Measurements from ENCODE around the gene TPSB2. TPM values are rescaled to one million over a fixed set of nuclear protein-coding genes. Genes with fewer than 3 reads are reported as not detected.

Gene TPSB2
- total RNA-seq, 1 donor from 2014 or later, result not detected

DNA sequence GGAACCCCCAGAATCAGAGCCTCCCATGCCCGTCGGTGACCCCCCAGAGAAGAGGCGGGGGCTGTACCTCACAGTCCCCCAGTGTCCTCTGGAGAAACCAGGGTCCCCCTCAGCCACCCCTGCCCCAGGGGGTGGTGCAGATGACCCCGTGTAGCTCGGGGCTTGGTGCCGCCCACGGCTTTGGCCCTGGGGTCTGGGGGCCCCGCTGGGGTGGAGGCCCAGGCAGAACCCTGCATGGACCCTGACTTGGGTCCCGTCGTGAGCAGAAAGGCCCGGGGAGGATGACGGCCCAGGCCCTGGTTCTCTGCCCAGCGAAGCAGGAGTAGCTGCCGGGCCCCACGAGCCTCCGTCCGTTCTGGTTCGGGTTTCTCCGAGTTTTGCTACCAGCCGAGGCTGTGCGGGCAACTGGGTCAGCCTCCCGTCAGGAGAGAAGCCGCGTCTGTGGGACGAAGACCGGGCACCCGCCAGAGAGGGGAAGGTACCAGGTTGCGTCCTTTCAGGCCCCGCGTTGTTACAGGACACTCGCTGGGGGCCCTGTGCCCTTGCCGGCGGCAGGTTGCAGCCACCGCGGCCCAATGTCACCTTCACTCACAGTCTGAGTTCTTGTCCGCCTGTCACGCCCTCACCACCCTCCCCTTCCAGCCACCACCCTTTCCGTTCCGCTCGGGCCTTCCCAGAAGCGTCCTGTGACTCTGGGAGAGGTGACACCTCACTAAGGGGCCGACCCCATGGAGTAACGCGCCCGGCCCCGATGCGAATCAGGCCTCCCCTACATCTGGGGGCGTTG is 8.9 kb downstream of the TPSB2 start:
- no peak for DNase-seq (ENCODE audit: low read depth in 2 of 2)

DNA sequence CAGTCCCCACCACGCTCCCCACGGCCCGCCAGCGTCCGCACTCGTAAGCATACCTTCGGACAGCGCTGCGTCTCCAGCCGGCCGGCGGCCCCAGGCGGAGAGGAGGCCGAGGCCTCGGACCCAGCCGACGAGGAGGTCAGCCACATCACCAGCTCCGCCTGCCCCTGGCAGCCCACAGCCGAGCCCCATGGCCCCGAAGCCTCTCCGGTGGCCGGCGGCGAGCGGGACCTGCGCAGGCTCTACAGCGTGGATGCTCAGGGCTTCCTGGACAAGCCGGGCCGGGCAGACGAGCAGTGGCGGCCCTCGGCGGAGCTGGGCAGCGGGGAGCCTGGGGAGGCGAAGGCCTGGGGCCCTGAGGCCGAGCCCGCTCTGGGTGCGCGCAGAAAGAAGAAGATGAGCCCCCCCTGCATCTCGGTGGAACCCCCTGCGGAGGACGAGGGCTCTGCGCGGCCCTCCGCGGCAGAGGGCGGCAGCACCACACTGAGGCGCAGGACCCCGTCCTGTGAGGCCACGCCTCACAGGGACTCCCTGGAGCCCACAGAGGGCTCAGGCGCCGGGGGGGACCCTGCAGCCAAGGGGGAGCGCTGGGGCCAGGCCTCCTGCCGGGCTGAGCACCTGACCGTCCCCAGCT is 9.8 kb downstream of the TPSB2 start:
- DNase-seq (ENCODE audit: low read depth in 2 of 2), result no peak

DNA sequence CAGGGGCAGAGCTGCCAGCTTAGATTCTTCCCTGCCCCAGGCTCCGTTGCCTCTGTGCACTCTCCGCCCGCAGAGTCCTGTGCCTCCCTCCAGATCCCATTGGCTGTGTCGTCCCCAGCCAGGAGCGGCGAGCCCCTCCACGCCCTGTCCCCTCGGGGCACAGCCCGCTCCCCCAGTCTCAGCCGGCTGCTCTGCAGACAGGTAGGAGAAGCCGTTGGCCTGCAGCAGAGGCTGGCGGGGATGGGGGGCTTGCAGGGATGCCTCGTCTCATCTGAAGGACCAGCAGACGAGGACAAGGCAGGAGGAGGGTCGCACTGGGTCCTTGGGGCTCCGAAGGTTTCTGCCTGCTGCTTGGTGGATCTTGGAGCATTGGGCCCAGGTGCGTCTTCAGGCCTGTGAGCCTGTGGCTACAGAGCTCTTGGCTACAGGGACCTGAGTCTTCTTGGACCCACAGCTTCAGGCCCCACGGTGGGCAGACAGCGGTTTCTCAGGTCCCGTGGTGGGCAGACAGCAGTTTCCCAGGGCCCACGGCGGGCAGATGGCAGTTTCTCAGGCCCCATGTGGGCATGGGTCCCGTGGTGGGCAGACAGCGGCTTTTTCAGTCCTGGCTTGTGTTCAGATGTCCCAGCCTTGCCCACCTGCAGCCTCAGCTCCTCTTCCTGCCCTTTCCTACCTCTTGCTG is 10.9 kb downstream of the TPSB2 start:
- no peak for DNase-seq (ENCODE audit: low read depth in 2 of 2)

DNA sequence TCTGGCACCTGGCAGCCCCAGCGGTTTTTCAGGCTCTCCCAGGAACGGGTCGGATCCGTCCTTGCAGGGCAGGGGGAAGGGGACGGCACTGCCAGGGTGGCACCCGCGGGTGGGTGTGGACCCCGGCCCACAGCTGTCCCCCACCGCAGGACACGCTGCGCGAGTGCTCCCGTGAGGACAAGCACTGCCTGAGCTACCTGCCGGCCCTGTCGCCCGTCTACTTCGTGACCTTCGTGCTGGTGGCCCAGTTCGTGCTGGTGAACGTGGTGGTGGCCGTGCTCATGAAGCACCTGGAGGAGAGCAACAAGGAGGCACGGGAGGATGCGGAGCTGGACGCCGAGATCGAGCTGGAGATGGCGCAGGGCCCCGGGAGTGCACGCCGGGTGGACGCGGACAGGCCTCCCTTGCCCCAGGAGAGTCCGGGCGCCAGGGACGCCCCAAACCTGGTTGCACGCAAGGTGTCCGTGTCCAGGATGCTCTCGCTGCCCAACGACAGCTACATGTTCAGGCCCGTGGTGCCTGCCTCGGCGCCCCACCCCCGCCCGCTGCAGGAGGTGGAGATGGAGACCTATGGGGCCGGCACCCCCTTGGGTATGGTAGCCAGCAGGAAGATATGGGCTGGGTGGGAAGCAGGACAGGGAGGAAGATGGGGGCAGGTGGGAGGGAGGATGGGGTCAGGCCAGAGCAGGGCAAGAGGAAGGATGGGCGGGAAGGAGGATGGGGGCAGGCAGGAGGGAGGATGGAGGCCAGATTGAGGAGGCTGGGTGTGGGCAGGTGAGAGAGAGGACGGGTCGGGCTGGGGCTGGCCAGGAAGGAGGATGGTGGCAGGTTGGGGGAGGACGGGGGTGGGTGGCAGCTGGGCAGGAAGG is 11.7 kb downstream of the TPSB2 start:
- no peak for DNase-seq (ENCODE audit: low read depth in 2 of 2)

DNA sequence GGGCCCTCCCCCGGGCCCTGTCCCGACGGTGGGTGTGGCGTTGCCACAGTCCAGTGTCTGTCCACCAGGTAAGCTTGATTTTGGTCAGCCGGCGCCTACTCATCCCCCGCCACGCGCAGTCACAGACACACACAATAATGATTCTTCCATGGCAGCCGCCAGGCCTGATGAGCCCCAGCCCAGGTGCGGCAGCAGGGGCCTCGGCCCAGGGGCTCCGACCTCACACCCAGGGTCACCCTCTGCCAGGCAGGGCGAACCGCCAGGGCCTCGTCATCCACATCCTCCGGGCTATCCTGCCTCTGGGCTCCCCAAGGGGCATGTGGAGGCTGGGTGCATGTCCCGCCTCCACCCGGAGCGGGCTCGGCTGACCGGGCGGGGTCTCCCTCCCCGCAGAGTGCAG is 12.5 kb downstream of the TPSB2 start:
- no peak for DNase-seq (ENCODE audit: low read depth in 2 of 2)

DNA sequence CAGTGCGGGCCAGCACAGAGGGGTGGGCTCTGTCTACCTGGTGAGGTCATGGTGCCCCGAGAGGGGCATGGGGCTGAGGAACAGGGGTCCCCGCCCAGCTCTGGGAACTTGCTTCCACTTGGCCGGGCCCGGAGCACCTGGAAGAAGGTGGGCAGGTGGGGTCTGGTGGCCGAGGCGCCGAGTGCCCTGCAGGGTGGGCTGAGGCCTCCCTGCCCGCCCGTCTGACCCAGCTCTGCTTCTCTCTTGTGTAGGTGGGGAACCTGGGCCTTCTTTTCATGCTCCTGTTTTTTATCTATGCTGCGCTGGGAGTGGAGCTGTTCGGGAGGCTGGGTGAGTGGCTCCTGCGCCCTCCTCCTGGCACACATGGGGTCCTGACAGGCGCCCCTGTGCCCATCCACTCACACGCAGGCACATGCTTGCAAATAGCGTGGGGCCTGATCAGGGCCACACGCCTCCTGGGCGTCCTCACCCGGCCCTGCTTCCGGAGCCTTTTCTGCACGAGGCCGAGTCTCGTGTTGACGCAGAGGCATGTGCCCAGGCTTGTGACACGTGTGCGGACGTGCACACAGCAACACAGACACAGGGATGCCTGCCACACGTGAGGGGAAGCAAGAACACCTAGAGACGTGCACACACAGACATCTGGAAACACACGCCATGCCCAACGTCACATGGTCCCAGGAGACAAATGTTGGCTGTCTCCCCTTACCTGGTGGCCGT is 13.1 kb downstream of the TPSB2 start:
- DNase-seq (ENCODE audit: low read depth in 2 of 2), result no peak

DNA sequence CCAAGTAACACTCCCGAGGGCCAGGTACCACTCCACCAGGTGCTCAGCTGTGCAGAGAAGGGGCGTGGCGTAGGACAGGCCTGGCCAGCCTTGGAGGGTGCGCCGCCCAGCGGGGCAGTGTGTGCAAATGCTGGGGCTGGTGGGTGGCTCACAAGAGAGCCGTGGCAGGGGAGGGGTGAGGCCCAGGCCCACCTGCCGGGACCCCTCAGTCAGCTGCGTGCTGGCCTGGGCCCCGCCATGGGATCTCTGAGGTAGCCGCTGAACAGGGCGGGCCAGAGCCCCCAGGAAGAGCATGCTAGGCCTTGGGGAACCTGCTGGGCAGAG is 13.7 kb downstream of the TPSB2 start:
- no peak for DNase-seq (ENCODE audit: low read depth in 2 of 2)

DNA sequence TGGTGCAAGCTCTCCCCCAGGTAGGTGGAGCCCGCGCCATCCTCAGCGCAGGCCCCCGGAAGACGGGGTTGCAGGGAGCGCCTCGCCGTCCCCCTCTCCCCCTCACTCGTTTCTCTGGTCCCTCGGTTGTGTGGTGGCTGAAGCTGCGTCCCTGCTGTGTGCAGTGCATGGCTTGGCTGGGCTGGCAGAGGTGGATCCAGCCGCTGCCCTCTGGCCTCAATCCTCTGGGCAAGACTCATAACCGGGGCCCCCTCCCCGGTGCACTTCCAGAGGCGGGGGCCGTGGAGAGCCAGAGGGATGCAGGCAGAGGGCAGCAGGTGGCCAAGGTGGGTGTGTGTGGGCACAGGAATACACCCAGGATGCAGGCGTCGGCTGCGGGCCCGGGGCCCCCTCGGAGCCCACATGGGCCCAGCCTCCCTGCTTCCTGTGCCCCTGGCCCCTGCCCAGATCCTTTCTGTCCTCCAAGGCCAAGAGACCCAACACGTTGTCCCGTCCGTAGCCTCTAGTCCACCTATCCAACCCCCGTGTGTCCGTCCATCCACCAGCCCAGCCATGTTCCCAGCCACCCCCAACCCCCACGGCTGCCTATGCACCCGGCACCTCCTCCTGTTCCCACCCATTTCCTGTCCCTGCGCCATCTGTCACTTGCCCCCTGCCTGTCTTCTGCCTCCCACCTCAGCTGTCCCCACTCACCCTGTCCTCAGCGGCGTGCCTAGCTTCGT is 14.2 kb downstream of the TPSB2 start:
- DNase-seq (ENCODE audit: low read depth in 2 of 2), result no peak

DNA sequence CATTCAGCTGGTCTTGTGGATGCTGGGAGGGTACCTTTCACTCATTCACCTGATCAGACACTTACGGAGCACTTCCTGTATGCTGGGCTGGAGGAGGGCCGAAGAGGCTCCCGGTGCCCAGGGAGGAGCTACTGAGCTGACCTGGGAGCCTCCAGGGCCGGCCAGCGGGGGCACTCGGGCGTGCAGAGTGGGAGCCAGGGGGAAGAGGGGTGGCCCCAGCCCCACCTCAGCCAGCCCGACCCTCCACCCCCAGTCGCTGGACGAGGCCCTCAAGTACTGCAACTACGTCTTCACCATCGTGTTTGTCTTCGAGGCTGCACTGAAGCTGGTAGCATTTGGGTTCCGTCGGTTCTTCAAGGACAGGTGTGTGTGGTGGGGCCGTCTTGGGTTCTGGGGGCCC is 15.3 kb downstream of the TPSB2 start:
- DNase-seq (ENCODE audit: low read depth in 2 of 2), result no peak

DNA sequence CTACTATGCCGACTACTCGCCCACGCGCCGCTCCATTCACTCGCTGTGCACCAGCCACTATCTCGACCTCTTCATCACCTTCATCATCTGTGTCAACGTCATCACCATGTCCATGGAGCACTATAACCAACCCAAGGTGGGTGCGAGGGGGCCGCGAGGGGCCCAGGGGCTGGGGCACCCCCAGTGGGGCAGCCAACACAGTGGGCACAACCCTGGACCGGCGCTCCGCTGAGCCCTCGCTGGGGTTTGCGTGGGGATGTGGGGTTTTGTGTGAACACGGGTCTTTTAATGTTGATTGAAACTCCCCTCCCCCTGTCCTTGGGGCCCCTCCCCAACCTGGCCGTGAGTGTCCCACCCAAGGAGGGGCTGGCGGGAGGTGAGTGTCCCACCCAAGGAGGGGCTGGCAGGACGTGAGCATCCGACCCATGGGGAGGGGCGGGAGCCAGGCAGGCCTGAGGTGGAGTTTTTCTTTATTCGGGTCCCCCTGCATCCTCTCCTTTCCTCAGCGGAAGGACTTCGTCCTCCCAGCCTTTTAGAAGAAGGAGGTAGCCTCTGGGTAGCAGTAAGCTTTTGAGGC is 16.1 kb downstream of the TPSB2 start:
- DNase-seq (ENCODE audit: low read depth in 2 of 2), result no peak

DNA sequence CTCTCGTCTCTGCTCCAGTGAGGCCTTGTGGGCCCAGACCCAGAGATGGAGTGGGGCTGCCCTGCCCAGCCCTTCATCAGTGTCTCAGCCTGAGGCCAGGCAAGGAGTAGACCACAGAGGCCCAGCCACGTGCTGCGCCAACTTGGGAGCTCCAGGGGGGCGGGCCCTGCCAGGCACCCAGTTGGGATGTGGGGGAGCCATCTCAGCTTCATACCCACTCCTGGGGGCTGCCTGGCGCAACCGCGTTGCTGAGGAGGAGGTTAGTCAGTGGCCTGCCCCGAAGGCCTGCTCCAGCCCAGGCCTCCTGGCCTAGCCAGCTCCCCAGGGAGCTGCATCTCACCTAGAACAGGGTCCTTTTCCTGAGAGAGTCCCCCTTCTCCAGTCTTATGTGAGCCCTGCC is 16.8 kb downstream of the TPSB2 start:
- no peak for DNase-seq (ENCODE audit: low read depth in 2 of 2)

DNA sequence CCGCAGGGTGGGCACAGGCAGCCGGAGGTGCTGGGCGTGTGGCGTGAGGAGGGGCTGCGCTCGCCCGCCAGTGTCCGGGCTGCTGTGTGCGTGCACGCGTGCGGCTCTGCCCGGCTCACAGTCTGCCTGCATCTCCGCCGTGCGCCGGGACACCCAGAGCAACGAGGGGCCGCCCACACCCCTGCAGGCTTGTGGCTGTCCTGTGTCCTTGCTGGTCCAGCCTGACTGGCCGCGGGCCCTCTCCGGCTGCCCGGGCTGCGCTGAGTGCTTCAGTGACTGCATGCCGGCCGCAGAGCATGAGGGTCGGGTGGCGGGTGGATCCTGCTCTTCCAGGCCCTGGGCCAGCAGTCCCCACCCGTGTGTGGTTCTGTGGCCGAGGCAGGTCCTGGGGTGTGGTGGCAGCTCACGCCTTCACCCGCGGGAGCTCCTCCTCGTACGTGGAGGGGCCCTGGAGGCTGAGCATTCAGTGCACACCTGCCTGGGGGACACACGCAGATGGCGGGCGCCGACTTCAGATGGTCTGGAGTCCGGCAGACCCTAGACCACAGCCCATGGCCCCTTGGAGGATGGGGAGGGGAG is 17.3 kb downstream of the TPSB2 start:
- no peak for DNase-seq (ENCODE audit: low read depth in 2 of 2)

DNA sequence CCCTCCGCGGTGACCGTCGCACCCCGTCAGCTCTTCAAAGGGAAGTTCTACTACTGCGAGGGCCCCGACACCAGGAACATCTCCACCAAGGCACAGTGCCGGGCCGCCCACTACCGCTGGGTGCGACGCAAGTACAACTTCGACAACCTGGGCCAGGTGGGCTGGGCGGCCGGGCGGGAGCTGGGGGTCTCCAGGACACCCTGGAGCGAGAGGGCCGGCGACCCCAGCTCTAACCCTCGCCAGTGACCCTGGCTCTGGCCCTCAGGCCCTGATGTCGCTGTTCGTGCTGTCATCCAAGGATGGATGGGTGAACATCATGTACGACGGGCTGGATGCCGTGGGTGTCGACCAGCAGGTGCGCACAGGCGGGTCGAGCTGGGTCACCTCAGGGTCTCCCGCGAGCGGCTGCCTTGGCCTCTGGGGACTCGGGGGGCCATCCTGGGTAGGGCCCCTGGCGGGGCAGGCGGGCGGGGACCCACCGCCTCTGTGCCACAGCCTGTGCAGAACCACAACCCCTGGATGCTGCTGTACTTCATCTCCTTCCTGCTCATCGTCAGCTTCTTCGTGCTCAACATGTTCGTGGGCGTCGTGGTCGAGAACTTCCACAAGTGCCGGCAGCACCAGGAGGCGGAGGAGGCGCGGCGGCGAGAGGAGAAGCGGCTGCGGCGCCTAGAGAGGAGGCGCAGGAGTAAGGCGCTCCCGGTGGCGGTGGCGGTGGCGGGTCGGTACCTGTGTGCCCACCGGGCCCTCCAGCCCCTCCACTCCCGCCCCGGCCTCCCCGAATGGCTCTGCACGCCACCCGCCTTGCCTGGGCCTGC is 18.3 kb downstream of the TPSB2 start:
- DNase-seq (ENCODE audit: low read depth in 2 of 2), result no peak

DNA sequence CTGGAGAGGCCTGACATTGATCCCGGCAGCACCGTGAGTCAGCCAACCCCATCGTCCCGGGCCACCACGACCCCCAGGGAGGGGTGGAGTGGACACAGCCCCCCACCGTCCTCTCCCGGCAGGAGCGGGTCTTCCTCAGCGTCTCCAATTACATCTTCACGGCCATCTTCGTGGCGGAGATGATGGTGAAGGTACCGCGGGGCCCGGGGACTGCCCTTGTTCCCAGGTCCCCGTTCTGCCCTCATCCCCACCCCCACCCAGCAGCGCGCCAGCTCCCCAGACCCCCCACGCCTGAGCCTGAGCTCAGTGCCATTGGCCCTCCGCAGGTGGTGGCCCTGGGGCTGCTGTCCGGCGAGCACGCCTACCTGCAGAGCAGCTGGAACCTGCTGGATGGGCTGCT is 19.5 kb downstream of the TPSB2 start:
- no peak for DNase-seq (ENCODE audit: low read depth in 2 of 2)

DNA sequence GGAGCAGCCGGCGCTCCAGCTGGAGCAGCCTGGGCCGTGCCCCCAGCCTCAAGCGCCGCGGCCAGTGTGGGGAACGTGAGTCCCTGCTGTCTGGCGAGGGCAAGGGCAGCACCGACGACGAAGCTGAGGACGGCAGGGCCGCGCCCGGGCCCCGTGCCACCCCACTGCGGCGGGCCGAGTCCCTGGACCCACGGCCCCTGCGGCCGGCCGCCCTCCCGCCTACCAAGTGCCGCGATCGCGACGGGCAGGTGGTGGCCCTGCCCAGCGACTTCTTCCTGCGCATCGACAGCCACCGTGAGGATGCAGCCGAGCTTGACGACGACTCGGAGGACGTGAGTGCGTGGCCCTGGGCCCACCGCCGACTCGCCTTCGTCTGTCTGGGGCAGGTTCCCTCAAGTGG is 20.9 kb downstream of the TPSB2 start:
- no peak for DNase-seq (ENCODE audit: low read depth in 2 of 2)

DNA sequence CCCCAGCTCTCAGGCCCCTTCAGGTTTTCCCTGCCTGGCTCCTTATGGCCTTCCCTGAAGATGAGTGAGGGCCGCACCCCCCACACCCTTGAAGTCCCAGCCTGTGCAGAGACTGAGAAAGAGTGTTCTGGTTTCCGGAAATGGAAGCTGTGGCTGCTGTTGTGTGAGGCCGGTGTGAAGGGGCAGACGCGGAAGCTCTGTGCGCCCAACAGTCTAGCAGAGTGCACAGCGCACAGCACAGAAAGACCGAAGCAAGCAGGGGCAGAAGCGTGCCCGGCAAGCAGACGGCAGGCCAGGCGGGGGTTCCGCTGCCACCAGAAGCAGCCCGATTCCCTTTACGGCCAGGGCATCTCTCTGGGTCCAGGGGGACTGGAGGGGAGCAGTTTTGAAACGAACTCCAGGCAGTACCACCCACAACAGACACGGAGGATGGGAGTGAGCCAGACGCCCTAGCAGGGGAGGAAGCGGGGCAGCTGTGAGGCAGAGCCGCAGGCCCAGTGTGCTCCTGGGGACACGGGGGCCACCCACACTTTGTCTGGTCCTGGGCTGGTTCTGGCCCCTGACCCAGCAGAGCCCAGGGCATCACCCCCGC is 21.6 kb downstream of the TPSB2 start:
- no peak for DNase-seq (ENCODE audit: low read depth in 2 of 2)

DNA sequence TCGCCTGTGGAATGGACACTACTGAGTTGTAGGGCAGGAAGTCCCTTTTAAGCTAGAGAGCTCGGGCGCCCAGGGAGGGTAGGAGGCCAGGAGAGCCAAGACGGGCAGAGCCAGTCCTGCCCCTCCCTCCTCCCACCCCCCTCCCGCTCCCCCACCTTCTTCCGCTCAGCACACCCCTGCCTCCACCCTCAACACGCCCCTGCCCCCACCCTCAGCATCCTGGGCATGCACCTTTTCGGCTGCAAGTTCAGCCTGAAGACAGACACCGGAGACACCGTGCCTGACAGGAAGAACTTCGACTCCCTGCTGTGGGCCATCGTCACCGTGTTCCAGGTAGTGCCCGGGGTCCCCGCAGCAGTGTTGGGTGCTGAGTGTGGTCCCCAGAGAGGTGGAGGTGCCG is 23.2 kb downstream of the TPSB2 start:
- DNase-seq (ENCODE audit: low read depth in 2 of 2), result no peak

DNA sequence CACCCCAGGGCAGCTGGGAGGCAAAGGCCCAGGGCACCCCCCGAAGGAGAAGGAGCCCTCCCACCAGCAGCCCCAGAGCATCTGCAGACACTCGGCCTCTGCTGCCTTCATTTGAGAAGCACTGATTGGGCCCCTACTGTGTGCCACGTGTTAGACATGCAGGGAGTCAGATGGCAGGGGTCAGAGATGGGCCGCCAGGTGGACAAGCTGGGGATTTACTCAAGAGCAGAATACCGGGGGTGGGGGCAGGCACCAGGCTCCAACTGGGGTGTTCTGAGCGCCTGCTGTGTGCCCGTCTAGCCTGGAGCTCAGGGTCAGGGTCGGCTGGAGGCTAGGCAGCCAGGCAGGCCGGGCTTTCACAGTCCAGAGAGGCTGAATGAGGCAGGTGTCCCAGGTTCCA is 23.7 kb downstream of the TPSB2 start:
- no peak for DNase-seq (ENCODE audit: low read depth in 2 of 2)

DNA sequence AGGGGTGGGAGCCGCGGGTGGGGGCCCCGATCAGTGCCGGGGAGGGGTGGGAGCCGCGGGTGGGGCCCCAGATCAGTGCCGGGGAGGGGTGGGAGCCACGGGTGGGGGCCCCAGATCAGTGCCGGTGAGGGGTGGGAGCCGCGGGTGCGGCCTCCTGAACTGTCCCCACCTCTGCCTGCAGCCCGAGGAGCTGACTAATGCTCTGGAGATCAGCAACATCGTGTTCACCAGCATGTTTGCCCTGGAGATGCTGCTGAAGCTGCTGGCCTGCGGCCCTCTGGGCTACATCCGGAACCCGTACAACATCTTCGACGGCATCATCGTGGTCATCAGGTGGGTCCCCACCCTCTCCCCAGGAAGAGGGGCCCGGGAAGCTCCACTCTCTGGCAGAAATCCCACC is 25.1 kb downstream of the TPSB2 start:
- no peak for DNase-seq (ENCODE audit: low read depth in 2 of 2)
